ENCODE data around the gene AOPEP.

GRCh38 chr9:95044731-95045508 is 318.4 kb downstream of the AOPEP start:
- no peak for TF ChIP-seq CTCF (IDR thresholded peaks at IDR 0.05)
- TF ChIP-seq GATA2 (CRISPR knock-in tag; IDR thresholded peaks at IDR 0.05), result no peak
- TF ChIP-seq RFX5 (IDR thresholded peaks at IDR 0.05; ENCODE audit: low read length), result no peak
- no peak for TF ChIP-seq SMC3 (IDR thresholded peaks at IDR 0.05; ENCODE audit: low read depth, low read length)
- no peak for TF ChIP-seq REST (IDR thresholded peaks at IDR 0.05; ENCODE audit: low read depth, low read length)
- no peak for TF ChIP-seq PBX3 (IDR thresholded peaks at IDR 0.05)
- TF ChIP-seq YY1 (IDR thresholded peaks at IDR 0.05; ENCODE audit: low read depth), result no peak
- TF ChIP-seq ZBTB33 (IDR thresholded peaks at IDR 0.05; ENCODE audit: borderline replicate concordance, low read depth), result no peak
- no peak for TF ChIP-seq JUND (IDR thresholded peaks at IDR 0.05)
- no peak for TF ChIP-seq USF2 (IDR thresholded peaks at IDR 0.05; ENCODE audit: borderline replicate concordance, low read depth, low read length)
- no peak for TF ChIP-seq MAX (IDR thresholded peaks at IDR 0.05; ENCODE audit: low read depth)
- no peak for TF ChIP-seq POLR2AphosphoS5 (IDR thresholded peaks at IDR 0.05; ENCODE audit: low read depth, low read length)
- no peak for TF ChIP-seq TAF1 (IDR thresholded peaks at IDR 0.05; ENCODE audit: borderline replicate concordance, low read depth, low read length)
- no peak for TF ChIP-seq FOXM1 (IDR thresholded peaks at IDR 0.05; ENCODE audit: low read depth)
